ENCODE measurements around the gene KRT26. TPM values are rescaled to one million over a fixed set of nuclear protein-coding genes. Genes with fewer than 3 reads are reported as not detected.

KRT26 gene
- total RNA-seq, 1 experiment from 2014 or later: not detected

GRCh38 chr17:40763752-40764151, 8.2 kb downstream of the KRT26 start:
- H3K18ac ChIP-seq (ENCODE audit: insufficient read length, low read depth, low read length): no peak overlapping the region
- no peak overlapping the region for H2BK15ac ChIP-seq (ENCODE audit: low read depth, low read length)
- no peak overlapping the region for H3K4ac ChIP-seq (ENCODE audit: low read depth, low read length)
- Mint-ChIP-seq H3K4me3 (no peak overlapping the region), H3K27me3 (ENCODE audit: low read depth) (peaks cover 19% of the 10 kb centered on the region), H3K9me3 (peaks cover 36 to 40% of the 10 kb centered on the region in 2 experiments), H3K27ac (no peak overlapping the region), H3K36me3 (ENCODE audit: insufficient read depth in 1 of 3, low read depth in 3 of 3) (peaks cover 3 to 6% (median 5%) of the 10 kb centered on the region in 3 experiments; a peak in 4 of 7 replicates), H3K4me1 (no peaks in the 10 kb centered on the region)
- no peak overlapping the region for H4K91ac ChIP-seq (ENCODE audit: insufficient read length, low read depth, low read length)
- no peak overlapping the region for H2BK5ac ChIP-seq (ENCODE audit: insufficient read length, low read length)
- no peak overlapping the region for H4K5ac ChIP-seq (ENCODE audit: insufficient read length, low read depth, low read length)
- TF ChIP-seq CTCF (conservative IDR thresholded peaks at IDR 0.05): no peak
- no peaks in the 10 kb centered on the region; the same call in 1 of the 2 replicates for H3K27me3 ChIP-seq (ENCODE audit: insufficient read depth, low read length)
- no peaks in the 10 kb centered on the region for H3K4me1 ChIP-seq (ENCODE audit: insufficient read depth, low read length)
- no peak overlapping the region for H2AFZ ChIP-seq (ENCODE audit: low read length)
- H3K14ac ChIP-seq (ENCODE audit: insufficient read depth, low read length): no peak overlapping the region
- H3K79me1 ChIP-seq (ENCODE audit: insufficient read depth, low read depth, low read length, poor library complexity, severe bottlenecking): no peaks in the 10 kb centered on the region
- no peak overlapping the region for H3K27ac ChIP-seq (ENCODE audit: insufficient read length, low read depth, low read length)
- H3K9me3 ChIP-seq (ENCODE audit: control insufficient read depth, low read depth, low read length): peaks cover 4% of the 10 kb centered on the region
- H3K23ac ChIP-seq (ENCODE audit: insufficient read length, low read depth, low read length): no peak overlapping the region
- H2BK20ac ChIP-seq (ENCODE audit: low read depth, low read length, poor library complexity, severe bottlenecking): no peak overlapping the region
- no peak overlapping the region for H3K9ac ChIP-seq (ENCODE audit: extremely low read depth, insufficient read length, low read length)
- H2AK5ac ChIP-seq (ENCODE audit: insufficient read length, low read length): no peak overlapping the region
- H3K23me2 ChIP-seq (ENCODE audit: insufficient read length, low read depth, low read length, poor library complexity, severe bottlenecking): no peaks in the 10 kb centered on the region
- H2BK12ac ChIP-seq (ENCODE audit: insufficient read length, low read depth, low read length): no peak overlapping the region
- H2BK120ac ChIP-seq (ENCODE audit: low read depth, low read length, poor library complexity, severe bottlenecking): no peak overlapping the region
- no peak overlapping the region for H3K4me2 ChIP-seq (ENCODE audit: insufficient read depth, insufficient read length, low read length)
- WGBS (ENCODE audit: extremely low coverage, insufficient read length, low lambda C conversion rate): no CpG with 5 or more reads among the region's 1 CpG
- no peaks in the 10 kb centered on the region for H4K20me1 ChIP-seq (ENCODE audit: control insufficient read depth, insufficient read depth, insufficient read length)
- H3K56ac ChIP-seq (ENCODE audit: insufficient read length, low read depth, low read length): no peak overlapping the region
- H4K8ac ChIP-seq (replicated peaks; ENCODE audit: insufficient read length, low read depth, low read length): no peak overlapping the region
- H3T11ph ChIP-seq (ENCODE audit: low read length): no peak overlapping the region
- no peaks in the 10 kb centered on the region for H3K79me2 ChIP-seq (ENCODE audit: insufficient read depth, low read length)
- DNase-seq: no peak
